HL-60 (cell line): ENCODE data around the gene BRF1.

Source experiments
- CTCF ChIP-seq: IDR thresholded peaks from one replicate; pipeline ENCODE4 v1.5.1; 2011; ENCODE audit warnings: low read length, control low read depth, inconsistent platforms; ENCODE audit not compliant: insufficient read depth
- REST ChIP-seq: IDR thresholded peaks from 2 replicates; pipeline ENCODE4 v1.6.1; 2012; ENCODE audit warnings: low read depth; ENCODE audit not compliant: insufficient replicate concordance

GRCh38 chr14:105218611-105219010 lies 82.2 kb downstream of the BRF1 start:
- TF ChIP-seq REST = no peak
- TF ChIP-seq CTCF = no peak
